SK-N-MC (cell line): ENCODE results near the gene SPEF2.

Source experiments
- EZH2 ChIP-seq: fragments of 200-600 bp; sonication (generic); IDR thresholded peaks from one replicate; pipeline ENCODE4 v1.6.1; 2017; ENCODE audit warnings: antibody characterized with exemption
- FOXP2 ChIP-seq: optimal IDR thresholded peaks from 2 replicates; pipeline ENCODE3; 2011; ENCODE audit warnings: mild to moderate bottlenecking, moderate library complexity; ENCODE audit not compliant: insufficient read depth; ENCODE audit errors: extremely low read length, control extremely low read depth
- POLR2AphosphoS5 ChIP-seq: IDR thresholded peaks from 2 replicates; pipeline ENCODE4 v1.6.1; 2012; ENCODE audit warnings: mild to moderate bottlenecking, low read depth, low read length, borderline replicate concordance

DNA sequence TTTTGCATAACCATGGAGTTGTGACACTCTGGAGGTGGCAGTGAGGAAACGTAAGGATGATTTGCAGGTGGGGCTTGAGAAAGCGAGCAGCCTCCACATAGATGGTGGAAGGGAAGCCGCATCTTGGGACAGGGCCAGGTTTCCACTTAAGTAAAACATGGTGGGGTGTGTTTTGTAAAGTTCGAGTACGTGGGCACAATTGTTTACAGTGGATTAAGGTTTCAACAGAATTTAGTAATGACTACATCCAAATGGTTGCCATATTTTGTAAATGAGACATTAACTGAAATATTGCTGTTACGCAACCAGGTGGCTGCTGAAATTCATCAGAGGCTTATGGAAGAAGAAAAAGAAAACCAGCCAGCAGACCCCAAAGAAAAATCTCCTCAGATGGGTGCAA lies 153.6 kb downstream of the SPEF2 start:
- TF ChIP-seq EZH2, result no peak
- TF ChIP-seq POLR2AphosphoS5, result no peak
- no peak for TF ChIP-seq FOXP2
